T-helper 2 cell (primary cell): Measurements from ENCODE around the gene RSPO3.
"Not testable (repeated sequence)": the region's sequence is repeated elsewhere in the genome, so short reads cannot be mapped to it uniquely, and the experiment has no call there.

Experiments used
- DNase-seq, 5 experiments: peaks; one replicate each; pipeline versions ENCODE4 v3.0.0 to v3.0.0-alpha.2; 2012 to 2022
- total RNA-seq, 2 donors: gene quantifications; one replicate each; lab custom pipeline; 2026; lab: John Stamatoyannopoulos, UW

Gene RSPO3, protein sequence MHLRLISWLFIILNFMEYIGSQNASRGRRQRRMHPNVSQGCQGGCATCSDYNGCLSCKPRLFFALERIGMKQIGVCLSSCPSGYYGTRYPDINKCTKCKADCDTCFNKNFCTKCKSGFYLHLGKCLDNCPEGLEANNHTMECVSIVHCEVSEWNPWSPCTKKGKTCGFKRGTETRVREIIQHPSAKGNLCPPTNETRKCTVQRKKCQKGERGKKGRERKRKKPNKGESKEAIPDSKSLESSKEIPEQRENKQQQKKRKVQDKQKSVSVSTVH
- 0 reads per million in 2 donors for total RNA-seq

DNA sequence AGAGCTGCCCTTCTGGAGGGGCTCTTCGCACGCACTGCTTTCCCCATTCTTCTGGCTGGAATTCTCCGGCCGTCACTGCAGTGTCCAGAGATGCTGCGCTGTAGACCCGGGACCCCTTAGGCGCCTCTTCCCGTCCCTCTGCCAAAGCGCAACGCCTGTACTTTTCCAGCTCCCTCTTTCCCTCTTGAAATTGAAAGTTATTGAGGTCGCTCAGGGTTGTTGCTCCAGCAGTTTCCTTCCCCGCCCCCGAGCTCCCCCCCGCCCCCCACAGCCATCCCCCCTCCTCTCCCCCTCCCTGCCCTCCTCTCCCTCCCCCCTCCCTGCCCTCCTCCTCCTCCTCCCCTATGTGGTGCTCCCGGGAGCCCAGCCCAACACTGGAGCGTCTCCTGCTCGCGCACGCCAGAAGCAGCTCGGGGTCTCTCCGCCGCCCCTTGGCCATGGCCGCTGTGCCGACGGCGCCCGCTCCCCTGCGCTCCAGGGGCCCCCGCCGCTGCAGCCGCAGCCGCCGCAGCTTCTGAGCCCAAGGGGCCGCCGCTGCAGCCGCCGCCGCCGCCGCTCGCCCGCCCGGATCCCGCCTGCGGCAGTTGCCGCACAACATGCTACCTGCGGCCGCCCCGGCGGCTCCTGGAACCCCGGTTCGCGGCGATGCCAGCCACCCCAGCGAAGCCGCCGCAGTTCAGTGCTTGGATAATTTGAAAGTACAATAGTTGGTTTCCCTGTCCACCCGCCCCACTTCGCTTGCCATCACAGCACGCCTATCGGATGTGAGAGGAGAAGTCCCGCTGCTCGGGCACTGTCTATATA lies at the start of gene RSPO3:
TSS of gene RSPO3 (plus strand) at position 374 of the 804 bp plus-strand sequence. CDS start 522 bp downstream, outside the sequence.
- DNase-seq: peak in 1 of 5 experiments; percentile 29

DNA sequence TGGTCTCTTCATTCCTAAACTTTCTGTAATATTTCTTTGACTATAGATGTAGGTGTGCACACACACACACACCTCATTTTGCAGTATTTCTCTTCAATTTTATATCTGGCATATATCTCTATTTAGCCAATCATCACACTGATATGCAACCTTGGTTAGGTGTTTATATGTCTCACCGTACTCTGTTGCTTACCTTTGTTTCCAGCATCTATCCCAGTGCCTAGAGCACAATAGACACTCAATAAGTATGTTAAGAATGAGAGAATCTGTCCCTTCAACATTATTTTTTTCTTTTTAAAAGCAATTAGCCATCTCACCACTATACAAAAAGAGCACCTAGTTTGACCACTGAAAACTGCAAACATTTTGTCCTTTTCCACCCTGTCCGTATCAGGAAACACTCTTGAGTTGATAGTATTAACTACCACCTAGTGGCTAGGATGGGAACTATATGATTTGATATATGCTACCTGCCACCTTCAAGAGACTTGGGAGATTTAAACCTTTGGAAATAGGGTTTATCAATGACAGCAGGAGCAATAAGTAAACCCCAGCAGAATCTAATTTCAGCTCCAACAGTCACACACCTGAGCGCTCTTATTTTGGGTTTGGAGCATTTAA lies 48.7 kb upstream of the RSPO3 start:
- DNase-seq: peak in 1 of 5 experiments; percentile 1

DNA sequence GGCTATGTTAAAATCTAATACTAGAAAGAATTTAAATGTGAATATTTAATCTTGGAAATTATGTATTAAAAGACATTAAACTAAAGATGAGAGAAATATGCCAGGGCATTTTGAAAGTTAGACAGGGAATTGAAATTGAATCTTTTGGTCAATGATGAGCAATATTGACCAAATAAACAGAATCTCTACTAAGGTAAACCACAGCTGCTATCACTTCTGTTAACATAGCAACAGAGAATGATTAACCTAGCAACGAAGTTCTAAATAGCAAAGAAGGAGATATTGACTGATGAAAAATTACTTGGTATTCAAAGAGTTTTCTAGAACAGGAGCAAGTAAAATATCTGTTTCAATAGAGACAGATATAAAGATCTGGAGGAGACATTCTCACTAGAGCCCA lies 45.2 kb upstream of the RSPO3 start:
- DNase-seq: no peak

DNA sequence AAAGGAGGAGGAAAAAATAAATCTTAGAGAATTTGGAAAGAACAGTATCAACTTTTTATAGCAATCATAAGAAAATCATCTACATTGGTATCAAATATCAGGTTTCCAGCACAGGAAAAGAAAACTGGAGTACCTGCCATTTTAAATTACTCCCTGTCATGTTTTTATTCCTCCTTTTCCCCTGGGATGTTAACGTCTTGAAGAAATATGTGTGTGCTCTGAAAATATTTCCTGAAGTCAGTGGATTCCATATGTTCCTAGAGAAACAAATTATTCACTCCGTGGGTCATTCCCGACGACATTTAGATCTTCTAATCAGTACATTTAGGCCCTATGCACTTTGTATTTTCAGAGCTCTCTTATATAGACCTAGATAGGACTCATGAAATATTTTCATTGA lies 42.0 kb upstream of the RSPO3 start:
- DNase-seq: no peak

DNA sequence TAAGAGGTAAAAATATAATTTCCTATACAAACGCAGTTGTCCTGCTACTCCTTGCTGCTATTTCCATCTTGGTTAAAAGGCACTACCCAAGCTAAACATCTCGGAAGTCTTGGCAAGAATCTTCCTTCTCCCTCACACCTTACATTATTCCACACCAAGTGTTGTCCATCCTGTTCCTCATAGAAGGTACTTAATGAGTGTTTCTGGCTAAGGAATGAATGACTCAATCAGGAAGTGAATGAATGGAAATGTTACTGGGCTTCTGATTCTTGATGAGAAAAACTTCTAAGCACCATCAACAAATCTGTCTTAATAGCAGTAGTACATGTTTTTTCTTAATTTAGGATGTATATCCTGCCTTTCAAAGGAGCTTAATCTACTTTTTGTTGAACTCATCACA lies 40.6 kb upstream of the RSPO3 start:
- DNase-seq: no peak

DNA sequence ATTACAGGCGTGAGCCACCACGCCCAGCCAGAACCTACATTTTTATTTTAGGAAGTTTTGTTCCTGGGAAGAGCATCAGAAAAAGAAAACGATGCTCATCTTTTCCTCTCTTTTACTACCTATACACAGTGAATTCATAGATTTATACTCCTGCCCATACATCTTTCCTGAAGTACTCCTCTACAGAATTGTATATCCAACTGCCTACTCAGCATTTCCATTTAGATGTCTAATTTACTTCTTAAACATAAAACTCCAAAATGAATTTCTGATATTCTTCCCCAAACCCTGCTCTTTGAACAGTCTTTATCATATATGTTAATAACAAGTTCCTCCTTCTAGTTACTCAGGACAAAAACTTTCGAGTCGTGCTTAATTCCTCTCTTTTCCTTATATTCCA lies 39.8 kb upstream of the RSPO3 start:
- no peak for DNase-seq

DNA sequence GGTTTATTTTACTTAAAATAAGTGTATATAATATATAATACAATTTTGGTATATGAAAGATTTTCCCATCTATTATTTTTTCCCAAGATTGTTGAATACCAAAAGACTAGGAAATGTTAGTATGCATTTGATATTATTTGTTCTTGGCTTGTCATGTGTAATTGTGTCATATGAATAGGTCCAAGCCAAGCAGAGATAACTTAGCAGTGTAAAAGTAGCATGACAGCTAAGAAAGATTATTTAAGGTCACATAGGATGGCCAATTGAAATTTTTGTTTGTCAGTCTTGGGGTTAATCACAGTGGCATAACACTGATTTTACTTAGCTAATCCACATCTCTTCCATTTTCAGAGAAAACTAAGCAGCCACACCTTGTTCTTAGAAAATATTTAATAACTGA lies 38.8 kb upstream of the RSPO3 start:
- no peak for DNase-seq

DNA sequence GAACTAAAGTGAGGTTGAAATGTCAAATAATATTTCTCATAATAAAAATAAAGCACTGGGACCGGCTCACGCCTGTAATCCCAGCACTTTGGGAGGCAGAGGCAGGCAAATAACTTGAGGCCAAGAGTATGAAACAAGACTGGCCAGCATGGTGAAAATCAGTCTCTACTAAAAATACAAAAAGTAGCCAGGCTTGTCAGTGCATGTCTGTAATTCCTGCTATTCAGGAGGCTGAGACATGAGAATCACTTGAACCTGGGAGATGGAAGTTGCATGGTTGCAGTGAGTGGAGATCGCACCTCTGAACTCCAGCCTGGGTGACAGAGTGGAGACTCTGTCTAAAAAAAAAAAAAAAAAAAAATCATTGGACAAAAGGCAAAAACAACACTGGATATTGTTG lies 38.4 kb upstream of the RSPO3 start:
- DNase-seq: no peak

DNA sequence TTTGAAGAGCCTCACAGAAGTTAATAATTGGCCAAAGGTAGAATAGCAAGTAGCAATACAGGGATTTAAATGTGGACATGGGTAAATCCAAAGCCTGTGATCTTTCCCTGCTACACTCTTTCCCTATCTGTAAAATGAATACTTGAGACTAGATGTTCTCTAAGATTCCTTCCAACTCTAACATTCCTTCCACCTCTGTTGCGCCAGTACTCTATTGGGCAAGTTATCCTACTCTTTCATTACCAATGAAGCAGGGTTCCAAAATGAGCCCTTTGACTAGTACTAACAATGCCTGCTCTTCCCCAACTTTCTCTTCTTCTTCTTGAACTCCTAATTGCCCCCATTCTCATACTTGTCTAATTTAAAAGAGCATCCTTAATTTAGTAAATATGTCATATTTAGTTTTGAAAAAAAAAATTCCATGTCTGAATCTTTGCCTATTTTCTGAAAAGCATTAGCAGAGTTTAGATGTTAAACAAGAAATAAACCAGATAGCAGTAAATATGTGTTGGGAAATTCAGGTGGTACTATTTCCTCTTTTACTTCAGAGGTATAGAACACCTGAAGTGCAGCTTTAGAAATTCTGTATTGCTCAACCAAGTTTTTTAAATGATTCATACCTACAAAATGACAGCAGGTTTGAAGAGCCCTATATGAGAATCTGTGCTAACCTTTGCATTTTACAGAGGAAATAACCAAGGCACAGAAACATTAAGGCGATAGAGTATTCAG lies 35.1 kb upstream of the RSPO3 start:
- no peak for DNase-seq

DNA sequence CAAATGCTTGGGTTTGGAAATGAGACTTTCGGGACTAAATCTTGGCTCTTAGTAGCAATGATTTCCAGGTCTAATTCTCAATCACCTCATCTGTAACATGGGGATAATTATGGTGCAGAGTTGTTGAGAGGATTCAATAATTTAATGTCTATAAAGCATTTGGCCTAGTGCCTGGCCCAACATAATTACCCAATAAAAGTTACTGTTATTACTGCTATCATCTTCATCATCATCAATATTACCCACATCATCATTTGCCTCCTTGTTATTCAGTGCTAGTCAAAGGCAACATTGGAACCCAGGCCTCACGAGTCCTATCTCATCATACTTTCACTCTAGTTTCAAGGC lies 34.5 kb upstream of the RSPO3 start:
- no peak for DNase-seq

DNA sequence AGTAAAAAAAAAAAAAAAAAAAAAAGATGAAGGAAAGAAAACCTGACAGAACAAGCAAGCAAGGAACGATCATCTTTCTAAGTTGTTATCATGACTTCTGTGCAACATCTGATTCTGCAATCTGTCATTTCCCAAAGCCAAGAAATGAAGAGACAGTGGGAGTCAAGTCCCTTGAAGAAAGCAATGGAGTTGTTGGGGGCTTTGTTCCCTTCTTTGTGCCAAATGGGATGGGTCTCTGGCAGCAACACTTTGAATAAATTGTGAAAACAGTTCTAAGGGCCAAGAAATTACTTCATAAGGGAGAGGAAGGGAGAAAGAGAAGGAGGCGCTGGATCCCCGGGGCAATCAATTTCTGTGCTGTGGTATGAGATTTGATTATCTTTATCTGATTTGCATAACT lies 33.3 kb upstream of the RSPO3 start:
- DNase-seq: no peak

DNA sequence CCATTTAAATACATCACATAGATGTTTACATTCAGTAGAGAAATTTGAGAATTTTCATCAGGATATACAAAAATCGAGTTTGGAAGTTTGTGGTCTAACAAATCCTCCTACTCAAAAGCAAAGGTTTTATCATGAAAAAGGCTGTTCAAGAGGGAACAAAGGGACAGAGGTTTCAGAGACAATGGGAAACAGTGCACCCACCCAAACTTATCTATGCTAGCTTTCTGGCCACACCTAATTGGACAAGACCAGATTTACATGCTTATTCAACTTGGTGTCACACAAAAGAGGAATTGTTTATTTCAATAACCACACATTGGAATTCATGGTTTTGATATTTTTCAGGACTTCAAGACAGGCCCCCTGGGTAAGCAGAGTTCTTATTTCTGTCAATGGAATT lies 28.4 kb upstream of the RSPO3 start:
- no peak for DNase-seq

DNA sequence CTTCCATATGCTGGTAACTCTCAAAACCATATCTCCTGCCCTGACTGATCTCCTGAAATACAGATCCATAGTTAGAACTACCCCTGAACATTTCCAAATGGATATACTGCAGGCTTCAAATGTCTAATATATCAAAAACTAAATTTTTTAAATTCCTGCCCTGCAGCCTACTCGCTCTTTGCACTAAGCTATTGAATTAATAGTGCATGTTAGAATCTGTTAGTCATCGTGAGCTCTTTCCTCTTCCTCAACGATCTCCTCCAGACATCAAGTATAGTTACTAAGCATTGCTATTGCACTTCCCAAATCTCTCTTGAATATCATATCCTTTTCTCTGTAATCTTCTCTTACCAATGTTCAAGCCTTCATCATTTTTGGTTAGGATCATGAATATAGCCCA lies 26.0 kb upstream of the RSPO3 start:
- DNase-seq: no peak

DNA sequence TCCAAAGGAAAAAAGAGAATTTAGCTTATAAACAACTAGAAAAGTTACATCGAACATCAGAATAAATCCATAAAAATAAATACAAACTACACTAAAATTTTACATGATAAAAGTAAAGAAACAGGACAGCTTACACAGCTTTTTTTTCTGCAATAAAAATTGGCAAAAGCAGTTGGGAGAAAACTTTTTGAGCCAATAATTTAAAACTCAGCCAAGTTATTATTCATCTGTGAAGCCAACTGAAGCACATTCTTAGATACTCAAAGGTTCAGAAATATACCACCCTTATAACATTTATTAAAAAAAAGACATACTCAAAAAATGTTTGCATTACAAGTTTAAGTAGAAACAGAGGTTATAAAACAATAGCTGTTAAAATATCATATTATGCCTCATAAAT lies 23.7 kb upstream of the RSPO3 start:
- DNase-seq: no peak

DNA sequence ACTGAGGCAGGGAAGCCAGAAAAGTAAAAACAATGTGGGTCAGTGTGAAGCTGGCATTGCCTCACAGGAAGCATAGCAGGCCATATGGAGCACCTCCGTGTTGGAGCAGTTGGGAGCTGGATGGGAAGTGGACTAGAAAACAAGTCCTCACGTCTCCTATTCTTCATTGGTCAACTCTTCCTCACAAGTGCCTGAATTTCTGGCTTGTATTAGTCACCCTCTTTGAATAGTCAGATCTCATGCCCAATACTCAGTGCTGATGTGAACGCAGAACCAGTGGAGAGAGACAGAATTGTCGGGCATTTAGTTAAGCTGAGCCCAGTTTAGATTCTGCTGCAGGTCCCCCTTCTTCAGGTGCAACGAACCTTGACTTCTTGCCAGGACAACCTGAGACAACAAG lies 22.3 kb upstream of the RSPO3 start:
- no peak for DNase-seq

DNA sequence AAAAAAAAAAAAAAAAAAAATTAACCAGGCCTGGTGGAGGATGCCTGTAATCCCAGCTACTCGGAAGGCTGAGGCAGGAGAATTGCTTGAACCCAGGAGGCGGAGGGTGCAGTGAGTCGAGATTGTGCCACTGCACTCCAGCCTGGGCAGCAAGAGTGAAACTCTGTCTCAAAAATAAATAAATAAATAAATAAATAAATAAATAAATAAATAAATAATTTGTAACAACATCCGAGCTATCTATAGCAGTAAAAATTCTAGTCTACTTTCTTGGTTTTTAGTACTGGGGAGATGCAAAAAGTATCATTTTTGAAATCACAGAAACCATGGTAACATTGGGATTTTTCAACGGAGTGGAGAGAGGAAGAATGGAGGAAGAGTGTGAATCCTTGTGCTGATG lies 21.0 kb upstream of the RSPO3 start:
- not testable (repeated sequence) for DNase-seq

DNA sequence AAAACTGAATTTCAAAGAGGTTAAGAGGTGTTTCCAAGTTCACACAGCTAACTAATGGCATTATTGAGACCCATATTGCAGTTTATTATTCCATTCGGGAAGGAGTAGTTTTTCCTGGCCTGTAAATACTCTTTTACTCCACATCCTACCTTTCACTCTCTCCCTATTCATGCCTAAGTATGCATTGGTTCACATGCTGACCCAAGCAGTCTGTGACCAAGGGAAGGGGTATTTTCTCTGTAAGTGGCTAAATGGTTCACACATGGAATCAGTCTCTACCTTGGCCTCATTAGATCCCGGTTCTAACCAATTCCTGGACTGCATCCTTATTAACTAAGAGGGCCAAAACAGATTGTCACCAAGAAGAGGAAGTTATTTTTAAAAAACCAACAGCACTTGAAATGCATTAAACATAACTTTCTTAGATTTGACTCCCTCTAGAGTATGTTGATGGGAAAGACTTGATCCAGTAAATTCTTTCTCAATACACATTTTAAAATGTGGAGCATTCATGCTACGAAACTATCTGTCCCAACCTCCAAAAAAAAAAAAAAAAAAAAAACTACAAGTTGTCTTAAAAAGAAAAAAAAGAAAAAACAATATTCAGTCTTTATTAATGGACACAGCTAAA lies 17.8 kb upstream of the RSPO3 start:
- no peak for DNase-seq

DNA sequence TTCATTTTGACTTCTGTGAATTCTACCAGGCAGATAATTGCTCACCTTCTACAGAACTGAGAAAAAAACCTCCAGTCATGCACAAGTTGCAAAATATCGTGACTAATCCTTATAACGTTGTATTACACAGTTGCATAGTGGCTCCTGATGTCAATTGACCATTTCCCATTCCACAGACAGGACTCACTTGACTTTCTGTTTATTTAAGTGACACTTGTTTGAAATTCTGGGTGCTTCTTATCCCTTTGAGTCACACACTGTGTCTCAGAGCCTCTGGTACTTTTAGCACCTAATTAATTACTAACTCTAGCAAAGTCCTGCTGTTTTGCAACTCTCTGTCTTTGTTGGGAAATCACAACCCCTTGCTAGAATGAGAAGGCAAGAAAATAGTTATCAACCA lies 16.2 kb upstream of the RSPO3 start:
- DNase-seq: no peak

DNA sequence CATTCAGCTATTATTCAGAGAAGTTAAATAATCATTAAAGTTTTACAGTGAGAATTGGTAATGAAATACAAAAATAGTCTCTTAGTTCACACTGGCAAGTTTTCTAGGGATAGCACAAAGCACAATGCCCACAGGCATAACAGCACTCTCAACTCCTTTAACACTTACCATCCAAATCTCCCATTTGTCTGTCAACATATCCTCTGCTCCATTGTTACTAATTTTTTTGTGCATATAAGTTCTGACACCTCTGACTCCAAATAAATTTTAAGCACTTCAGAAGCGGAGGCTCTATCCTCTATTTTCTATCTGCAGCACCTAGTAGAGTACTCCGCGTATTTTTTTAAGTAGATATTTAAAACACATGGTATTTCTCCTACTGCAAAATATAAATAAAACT lies 15.6 kb upstream of the RSPO3 start:
- DNase-seq: no peak

DNA sequence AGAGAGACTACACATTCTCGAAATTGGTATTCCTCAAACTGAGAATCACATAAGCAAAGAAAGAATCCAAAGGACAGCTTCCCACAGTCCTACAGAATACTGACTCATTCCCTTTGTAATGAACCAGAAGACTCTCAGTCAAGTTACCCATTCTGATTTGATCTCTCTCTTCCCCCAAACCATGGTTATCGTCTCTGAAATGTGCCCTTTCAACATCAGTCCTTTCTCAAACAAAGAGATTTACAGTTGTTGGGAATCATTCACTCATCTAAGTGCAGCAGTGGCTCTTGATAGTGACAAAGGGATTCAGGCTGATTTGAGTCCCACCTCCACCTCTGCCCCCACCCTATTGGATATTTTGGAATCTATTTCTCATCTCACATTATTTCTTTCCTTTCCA lies 15.0 kb upstream of the RSPO3 start:
- no peak for DNase-seq

DNA sequence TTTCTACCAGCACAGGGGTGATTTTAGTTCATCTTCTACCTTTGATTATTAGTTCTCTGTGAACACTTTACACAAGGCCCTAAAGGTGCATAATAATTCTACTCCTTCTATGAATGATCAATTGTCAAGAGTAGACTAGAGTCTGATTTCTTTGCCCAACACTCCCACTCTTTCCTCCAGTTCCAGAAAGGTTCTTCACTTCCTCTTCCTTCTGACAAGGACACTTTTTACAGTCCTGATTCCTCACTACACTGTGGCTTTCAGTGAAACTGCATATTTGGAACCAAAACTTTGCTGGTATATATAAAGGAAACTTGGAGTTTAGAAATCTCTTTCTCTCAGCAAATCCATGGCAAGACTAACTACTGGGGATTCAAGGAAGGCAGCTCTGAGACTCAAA lies 10.6 kb upstream of the RSPO3 start:
- DNase-seq: no peak

DNA sequence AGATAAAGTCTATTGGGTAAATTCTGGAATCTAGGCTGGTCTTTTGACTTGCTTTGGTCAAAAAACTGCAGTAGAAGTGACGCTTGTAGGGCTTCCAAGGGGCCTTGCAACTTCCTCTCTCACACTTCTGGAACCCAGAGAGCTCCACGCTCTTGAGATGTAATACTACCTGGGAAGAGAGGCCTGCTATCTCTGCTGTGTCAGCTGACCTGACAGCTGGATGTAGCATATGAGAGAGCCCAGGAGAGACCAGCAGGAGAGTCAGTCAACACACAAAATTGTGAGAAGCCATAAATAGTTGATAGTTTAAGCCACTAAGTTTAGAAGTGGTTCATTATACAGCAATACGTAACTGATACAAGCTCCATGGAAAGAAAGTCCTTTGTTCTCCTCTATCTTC lies 7.8 kb upstream of the RSPO3 start:
- DNase-seq: no peak

DNA sequence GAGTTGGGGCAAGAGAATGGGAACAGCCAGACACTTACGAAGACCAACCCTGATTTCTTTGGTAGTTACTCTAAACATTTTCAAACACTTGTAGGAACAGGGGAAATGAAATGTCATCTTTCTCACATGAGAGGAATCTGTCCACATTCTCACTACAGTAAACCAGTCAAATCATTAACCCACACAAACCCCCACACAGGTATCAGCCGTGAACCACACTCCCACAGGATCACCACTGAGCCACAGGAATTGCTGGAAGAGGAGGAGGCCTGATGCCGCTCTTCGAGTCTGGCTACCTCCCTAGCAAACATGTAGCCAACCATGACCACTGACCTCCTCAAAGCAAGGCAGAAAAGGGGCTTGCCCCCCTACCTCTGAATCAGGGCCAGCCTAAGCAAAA lies 6.9 kb upstream of the RSPO3 start:
- no peak for DNase-seq
